ENCODE data around the gene SLC25A42. TPM values are rescaled to one million over a fixed set of nuclear protein-coding genes. Genes with fewer than 3 reads are reported as not detected.

Gene SLC25A42
- total and polyA plus RNA-seq, 2 donors (not counting 3 experiments of a cell fraction or from before 2014, with no cell fraction given), result 6.2 to 6.3 TPM

GRCh38 chr19:19028526-19028925, 35.3 kb upstream of the SLC25A42 start:
- no peak for TF ChIP-seq FOS (IDR thresholded peaks at IDR 0.05; ENCODE audit: borderline replicate concordance, insufficient read depth, low read length)
- TF ChIP-seq MAX (IDR thresholded peaks at IDR 0.05; ENCODE audit: insufficient read depth, insufficient read length), result no peak
- no peak for TF ChIP-seq POLR2AphosphoS5 (IDR thresholded peaks at IDR 0.05; ENCODE audit: insufficient read depth, low read depth, low read length)
- TF ChIP-seq JUN (IDR thresholded peaks at IDR 0.05; ENCODE audit: borderline replicate concordance, insufficient read depth, insufficient read length, low read depth), result no peak
- TF ChIP-seq GATA2 (IDR thresholded peaks at IDR 0.05; ENCODE audit: insufficient read depth, insufficient read length, low read depth, low read length), result no peak
- no peak for TF ChIP-seq CTCF (IDR thresholded peaks at IDR 0.05; ENCODE audit: extremely low read depth in 1 of 2, insufficient read depth in 1 of 2, low read depth in 1 of 2, low read length in 2 of 2)
- Histone ChIP-seq H3K27me3 (ENCODE audit: control insufficient read depth in 2 of 2, insufficient read depth in 2 of 2, low read length in 2 of 2) (no peaks in the 10 kb centered on the region), H3K4me2 (ENCODE audit: insufficient read depth, low read length) (no peak overlapping the region), H3K79me2 (ENCODE audit: control insufficient read depth, insufficient read depth, low read length) (peaks cover 45% of the 10 kb centered on the region), H3K9ac (replicated peaks; ENCODE audit: extremely low read depth, insufficient read depth, low read length) (no peak overlapping the region), H3K4me1 (ENCODE audit: control insufficient read depth, extremely low read depth, insufficient read depth, low read length) (peaks cover 6% of the 10 kb centered on the region), H3K36me3 (ENCODE audit: control insufficient read depth in 2 of 2, extremely low read depth in 1 of 2, insufficient read depth in 2 of 2, low read length in 2 of 2) (peaks cover 19 to 33% of the 10 kb centered on the region in 2 experiments), H3K4me3 (replicated peaks in 1 of 3; ENCODE audit: insufficient read depth in 1 of 3, low read depth in 1 of 3, low read length in 3 of 3) (no peak overlapping the region), H3K27ac (ENCODE audit: insufficient read depth, low read depth, low read length) (no peak overlapping the region), H4K20me1 (replicated peaks; ENCODE audit: control insufficient read depth, extremely low read depth, insufficient read depth, low read length) (no peaks in the 10 kb centered on the region), H3K9me3 (replicated peaks; ENCODE audit: control insufficient read depth, insufficient read depth, low read length) (no peaks in the 10 kb centered on the region), H3K9me1 (replicated peaks; ENCODE audit: control insufficient read depth, extremely low read depth, insufficient read depth, low read length) (no peaks in the 10 kb centered on the region), H2AFZ (ENCODE audit: low read depth, low read length) (no peak overlapping the region)
- no peak for DNase-seq (ENCODE audit: low read depth, low spot score)
- no peak for FAIRE-seq
- intact Hi-C loops (cut with micrococcal nuclease) (no loop called here), dilution Hi-C loops (cut with MboI; ENCODE audit: extremely low pct_ligation_motif_present, low sequenced_read_pairs) (no loop called here)
- ChIA-PET POLR2A (no interaction called here), CTCF (no interaction called here)
- BruUV-seq (replicated peaks), result no TSS peak
